T-helper 2 cell treated with Interferon-gamma antibody and Interleukin-4, amounts not matched to agents 5 μg/mL and 100 μg/mL, for 36 hours (primary cell): ENCODE measurements around the gene MEIS2.

Source experiments
- DNase-seq: peaks from one replicate; pipeline ENCODE4 v3.0.0; 2021; ENCODE audit warnings: low spot score
- H3K27ac Mint-ChIP-seq: one replicate; pipeline ENCODE4 v1.8.0; 2021; ENCODE audit warnings: mild to moderate bottlenecking, mixed read lengths
- H3K27me3 Mint-ChIP-seq: one replicate; pipeline ENCODE4 v1.8.0; 2021; ENCODE audit warnings: low read depth, mixed read lengths
- H3K36me3 Mint-ChIP-seq: one replicate; pipeline ENCODE4 v1.8.0; 2021; ENCODE audit warnings: low read depth, mixed read lengths
- H3K4me1 Mint-ChIP-seq: one replicate; pipeline ENCODE4 v1.8.0; 2021; ENCODE audit warnings: low read depth, mixed read lengths
- H3K4me3 Mint-ChIP-seq: one replicate; pipeline ENCODE4 v1.8.0; 2022; ENCODE audit warnings: mild to moderate bottlenecking, moderate library complexity, mixed read lengths
- H3K9me3 Mint-ChIP-seq: one replicate; pipeline ENCODE4 v1.8.0; 2021; ENCODE audit warnings: mixed read lengths

The MEIS2 gene

DNA sequence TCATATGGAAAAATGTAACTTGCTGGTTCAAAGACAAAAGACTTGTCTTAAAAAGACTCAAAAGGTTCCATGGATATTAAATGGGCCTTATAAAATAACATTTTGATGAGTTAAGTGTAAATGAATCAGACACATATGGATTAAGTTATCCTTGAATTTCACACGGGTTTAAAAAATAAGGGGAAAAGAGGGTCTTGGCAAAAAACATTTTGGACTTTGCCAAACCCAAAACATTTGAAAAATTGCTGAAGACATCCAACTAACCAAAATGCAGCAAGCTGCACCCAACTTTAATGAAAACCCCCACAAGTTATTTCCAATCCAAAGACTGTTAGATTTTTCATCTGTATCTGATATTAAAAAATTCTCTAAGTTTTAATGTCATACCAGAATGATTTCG lies 200.7 kb downstream of the MEIS2 start:
- H3K9me3 Mint-ChIP-seq, result no peaks in the 10 kb centered on the region
- H3K36me3 Mint-ChIP-seq, result no peaks in the 10 kb centered on the region
- H3K27me3 Mint-ChIP-seq, result no peaks in the 10 kb centered on the region
- DNase-seq, result no peak
- H3K4me1 Mint-ChIP-seq, result no peaks in the 10 kb centered on the region
- no peak overlapping the region for H3K4me3 Mint-ChIP-seq
- H3K27ac Mint-ChIP-seq, result no peak overlapping the region

DNA sequence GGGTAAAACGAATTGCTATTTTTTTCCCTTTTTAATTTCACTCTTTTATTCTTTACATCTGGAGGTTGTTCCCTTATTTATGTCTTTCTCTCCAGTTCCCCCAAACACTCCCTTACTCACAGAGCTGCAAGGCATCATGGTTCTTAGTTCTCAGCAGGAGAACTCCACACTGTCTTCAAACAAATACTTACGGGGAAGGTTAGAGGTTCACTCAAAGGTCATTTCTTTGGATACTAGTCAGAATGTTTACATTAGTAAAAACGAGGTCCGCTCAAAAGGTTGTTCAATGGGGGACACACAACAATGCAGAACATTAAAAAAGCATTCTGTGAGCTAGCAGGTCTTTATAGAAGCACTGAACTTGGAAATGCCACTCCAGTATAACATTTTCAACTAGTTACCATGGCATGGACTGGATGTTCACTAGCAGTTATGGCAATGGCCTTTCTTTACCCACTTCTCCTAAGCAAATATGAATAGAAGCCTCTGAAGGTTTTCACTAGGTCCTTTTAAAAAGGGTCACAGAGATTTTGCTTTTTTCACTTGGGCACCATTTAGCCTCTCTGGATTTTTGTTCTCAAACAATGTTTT lies 201.7 kb downstream of the MEIS2 start:
- H3K4me1 Mint-ChIP-seq, result no peaks in the 10 kb centered on the region
- no peaks in the 10 kb centered on the region for H3K9me3 Mint-ChIP-seq
- H3K4me3 Mint-ChIP-seq, result no peak overlapping the region
- DNase-seq, result no peak
- no peak overlapping the region for H3K27ac Mint-ChIP-seq
- H3K27me3 Mint-ChIP-seq, result no peaks in the 10 kb centered on the region
- no peaks in the 10 kb centered on the region for H3K36me3 Mint-ChIP-seq

DNA sequence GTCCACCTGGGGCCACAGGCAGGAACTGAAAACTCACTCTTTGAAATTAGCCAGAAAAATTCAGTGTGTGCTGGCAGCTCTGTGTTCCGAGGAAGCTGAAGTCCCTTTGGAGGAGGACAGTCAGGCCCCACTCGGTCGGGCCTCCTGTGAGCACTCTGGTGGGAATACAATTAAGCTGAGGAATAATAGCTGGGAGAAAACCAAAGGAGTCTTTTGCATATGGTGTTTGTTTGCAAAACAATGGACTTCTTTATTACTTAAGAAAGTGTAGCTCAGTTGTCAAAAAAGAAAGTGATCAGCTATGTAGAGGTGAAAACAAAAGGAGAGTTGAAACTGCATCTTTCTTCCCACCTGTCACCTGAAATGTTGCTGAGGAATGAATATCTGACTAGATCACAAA lies 202.5 kb downstream of the MEIS2 start:
- Mint-ChIP-seq H3K27me3 (no peaks in the 10 kb centered on the region), H3K4me1 (no peaks in the 10 kb centered on the region), H3K27ac (no peak overlapping the region), H3K4me3 (no peak overlapping the region), H3K9me3 (no peaks in the 10 kb centered on the region), H3K36me3 (no peaks in the 10 kb centered on the region)
- DNase-seq, result no peak

DNA sequence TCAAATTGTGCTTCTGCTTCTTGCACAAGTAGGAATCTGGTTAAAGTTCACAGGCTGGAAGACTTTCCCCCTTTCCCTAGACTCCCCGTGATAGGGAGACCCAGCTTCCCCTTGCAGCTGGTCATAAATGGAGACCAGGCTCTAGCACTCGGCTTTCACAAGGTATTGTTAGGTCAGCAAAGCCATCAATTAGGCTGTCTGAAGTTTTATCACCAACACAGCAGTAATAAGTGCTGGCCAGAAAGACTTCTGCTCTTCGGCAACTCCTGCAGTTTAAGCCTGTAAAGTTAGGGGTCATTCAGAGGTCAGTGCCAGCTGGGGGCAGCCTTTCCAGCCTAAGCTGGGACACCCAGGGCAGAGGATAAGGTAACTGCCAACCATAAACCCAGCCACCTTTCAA lies 203.4 kb downstream of the MEIS2 start:
- no peaks in the 10 kb centered on the region for H3K4me1 Mint-ChIP-seq
- no peak overlapping the region for H3K4me3 Mint-ChIP-seq
- H3K27me3 Mint-ChIP-seq, result no peaks in the 10 kb centered on the region
- no peak overlapping the region for H3K27ac Mint-ChIP-seq
- no peaks in the 10 kb centered on the region for H3K9me3 Mint-ChIP-seq
- DNase-seq, result no peak
- H3K36me3 Mint-ChIP-seq, result no peaks in the 10 kb centered on the region

DNA sequence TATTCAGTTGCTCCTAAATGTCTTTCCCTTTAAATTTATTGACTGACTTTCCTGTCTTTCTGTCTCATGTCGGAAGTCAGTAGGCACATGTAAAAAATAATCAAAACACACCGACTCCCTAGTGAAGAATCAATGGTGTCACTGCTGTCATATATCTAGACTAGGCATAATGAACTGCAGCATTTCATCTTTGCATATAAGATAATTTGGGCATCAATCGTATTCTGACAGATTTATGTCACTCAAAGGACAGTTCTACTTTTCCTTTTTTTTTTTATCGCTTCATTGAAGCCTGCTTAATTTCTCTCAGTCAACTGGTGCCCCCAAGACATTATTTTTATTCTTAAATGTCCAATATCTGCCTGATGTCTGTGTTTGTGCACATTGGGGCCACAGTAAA lies 206.3 kb downstream of the MEIS2 start:
- H3K27me3 Mint-ChIP-seq, result peaks cover 9% of the 10 kb centered on the region
- no peaks in the 10 kb centered on the region for H3K9me3 Mint-ChIP-seq
- no peaks in the 10 kb centered on the region for H3K4me1 Mint-ChIP-seq
- H3K27ac Mint-ChIP-seq, result no peak overlapping the region
- no peak for DNase-seq
- no peaks in the 10 kb centered on the region for H3K36me3 Mint-ChIP-seq
- no peak overlapping the region for H3K4me3 Mint-ChIP-seq

DNA sequence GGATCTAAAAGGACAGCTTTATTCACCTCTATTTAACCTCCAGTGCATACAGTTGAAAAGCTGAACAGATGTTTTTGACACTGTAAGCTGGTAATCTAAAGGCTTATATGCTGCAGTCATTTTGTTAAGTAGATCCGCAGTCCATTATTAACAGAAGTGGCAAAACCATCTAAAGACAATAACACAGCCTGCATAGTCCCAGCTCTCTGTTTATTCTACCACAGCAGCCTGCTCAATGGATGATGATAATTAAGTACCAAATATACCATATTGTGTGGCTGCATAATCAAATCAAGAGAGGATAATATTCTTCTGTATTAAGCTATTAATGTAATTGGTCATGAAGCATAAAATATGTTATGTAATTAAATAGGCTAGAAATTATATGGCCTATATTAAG lies 207.1 kb downstream of the MEIS2 start:
- no peak overlapping the region for H3K27ac Mint-ChIP-seq
- H3K4me3 Mint-ChIP-seq, result no peak overlapping the region
- no peaks in the 10 kb centered on the region for H3K36me3 Mint-ChIP-seq
- H3K9me3 Mint-ChIP-seq, result no peaks in the 10 kb centered on the region
- peaks cover 17% of the 10 kb centered on the region for H3K27me3 Mint-ChIP-seq
- no peaks in the 10 kb centered on the region for H3K4me1 Mint-ChIP-seq
- no peak for DNase-seq

DNA sequence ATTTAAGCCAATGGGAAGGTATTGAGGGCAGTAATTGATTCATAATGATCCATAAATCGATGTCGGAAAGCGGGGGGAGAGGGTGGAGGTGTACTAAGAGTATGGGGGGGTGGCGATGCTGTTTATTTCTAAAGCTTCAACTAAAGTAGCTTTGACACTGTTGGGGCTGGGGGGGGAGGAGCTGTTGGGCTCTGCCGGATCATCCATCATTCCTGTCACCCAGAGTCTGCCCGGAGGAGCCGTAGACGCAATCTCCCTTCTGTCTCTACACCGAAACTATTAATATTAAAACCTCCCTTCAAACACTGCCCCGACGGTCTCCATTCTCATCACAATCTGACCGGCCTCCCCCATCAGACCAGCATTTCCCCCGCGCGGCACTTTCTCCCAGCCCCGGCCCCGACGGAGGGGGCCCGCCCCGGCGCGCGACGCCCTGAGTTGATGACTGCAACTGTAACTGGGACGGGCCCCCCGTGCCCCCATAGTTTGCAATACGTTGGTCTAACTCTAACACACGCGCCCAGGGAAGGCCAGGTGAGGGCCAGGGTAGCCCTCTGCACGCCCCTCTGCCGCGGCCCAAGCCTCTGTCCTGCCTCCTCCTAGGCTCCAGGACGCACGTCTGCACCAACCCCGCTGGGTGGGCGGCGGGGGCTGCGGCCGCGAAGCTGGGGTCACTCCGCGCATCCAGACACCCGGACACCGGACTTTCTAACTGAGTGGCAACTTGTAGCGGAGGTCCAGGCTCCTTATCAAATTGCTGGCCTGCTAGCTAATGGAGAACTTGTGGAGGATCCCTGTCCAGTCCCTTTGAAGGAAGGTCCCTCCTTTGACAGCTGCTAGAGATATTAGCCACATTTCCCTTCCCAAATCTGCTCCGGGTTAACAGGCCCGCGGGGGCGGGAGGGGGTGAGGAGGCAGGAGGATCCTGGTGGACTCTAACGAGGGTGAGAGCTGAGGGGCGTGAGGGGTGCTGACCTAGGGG lies 212.0 kb downstream of the MEIS2 start:
- Mint-ChIP-seq H3K9me3 (no peaks in the 10 kb centered on the region), H3K4me3 (no peak overlapping the region), H3K27me3 (peaks cover 66% of the 10 kb centered on the region), H3K4me1 (no peaks in the 10 kb centered on the region), H3K27ac (no peak overlapping the region), H3K36me3 (no peaks in the 10 kb centered on the region)
- DNase-seq, result no peak

DNA sequence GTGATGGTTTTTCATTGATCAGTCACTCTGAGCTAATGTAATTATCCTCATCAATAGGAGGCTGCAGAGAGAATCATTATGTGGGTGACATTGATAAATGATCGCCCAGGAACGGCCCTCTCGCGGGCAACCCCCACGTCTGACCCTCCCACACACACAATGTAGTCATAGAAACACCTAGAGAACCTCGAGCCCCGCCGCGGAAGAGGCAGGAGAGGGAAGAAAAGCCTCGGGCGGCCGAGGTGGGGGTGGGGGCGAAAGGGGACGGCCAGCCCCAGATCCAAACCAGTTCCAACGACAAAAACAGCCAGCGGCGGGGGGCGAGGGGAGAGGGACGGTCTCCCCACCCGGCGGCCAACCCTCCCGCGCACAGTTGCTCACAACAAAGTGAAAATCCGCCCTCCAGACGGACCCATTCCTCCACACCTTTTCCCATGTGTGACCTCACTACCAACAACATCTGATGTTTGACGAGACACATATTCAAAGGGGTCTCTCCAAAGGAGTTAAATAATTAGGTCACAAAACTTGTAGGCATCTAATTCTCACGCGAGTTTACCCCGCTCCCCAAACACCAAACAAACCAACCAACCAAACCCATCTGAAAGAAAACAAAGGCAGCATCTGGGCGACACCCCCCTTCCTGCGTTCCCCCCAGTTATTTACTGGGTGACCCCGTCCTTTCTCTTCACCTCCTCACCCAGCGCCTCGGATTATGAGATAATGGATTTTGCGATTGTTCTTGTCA lies 213.0 kb downstream of the MEIS2 start:
- no peak overlapping the region for H3K4me3 Mint-ChIP-seq
- DNase-seq, result no peak
- no peak overlapping the region for H3K27ac Mint-ChIP-seq
- peaks cover 75% of the 10 kb centered on the region for H3K27me3 Mint-ChIP-seq
- H3K36me3 Mint-ChIP-seq, result no peaks in the 10 kb centered on the region
- H3K9me3 Mint-ChIP-seq, result no peaks in the 10 kb centered on the region
- H3K4me1 Mint-ChIP-seq, result no peaks in the 10 kb centered on the region

DNA sequence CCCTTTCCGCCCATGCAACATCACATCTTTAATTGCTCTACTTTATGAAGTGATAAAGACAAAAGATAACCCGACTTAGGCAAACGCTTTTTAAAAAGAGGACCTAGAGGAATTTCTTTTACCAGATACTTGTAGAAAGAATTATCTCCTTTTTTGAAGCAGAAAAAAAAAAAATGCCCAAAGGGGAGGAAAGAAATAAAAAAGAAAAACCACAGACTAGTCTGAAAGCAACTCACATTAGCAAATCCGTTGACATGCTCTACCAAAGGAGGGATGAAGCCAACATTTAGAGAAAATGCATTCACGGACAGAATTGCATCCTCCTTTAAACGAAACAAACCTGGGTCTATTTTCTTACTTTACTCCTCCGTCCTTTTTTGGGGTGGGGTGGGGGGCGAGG lies 213.6 kb downstream of the MEIS2 start:
- no peak overlapping the region for H3K27ac Mint-ChIP-seq
- no peaks in the 10 kb centered on the region for H3K36me3 Mint-ChIP-seq
- no peaks in the 10 kb centered on the region for H3K4me1 Mint-ChIP-seq
- H3K4me3 Mint-ChIP-seq, result no peak overlapping the region
- DNase-seq, result no peak
- peaks cover 81% of the 10 kb centered on the region for H3K27me3 Mint-ChIP-seq
- H3K9me3 Mint-ChIP-seq, result no peaks in the 10 kb centered on the region

DNA sequence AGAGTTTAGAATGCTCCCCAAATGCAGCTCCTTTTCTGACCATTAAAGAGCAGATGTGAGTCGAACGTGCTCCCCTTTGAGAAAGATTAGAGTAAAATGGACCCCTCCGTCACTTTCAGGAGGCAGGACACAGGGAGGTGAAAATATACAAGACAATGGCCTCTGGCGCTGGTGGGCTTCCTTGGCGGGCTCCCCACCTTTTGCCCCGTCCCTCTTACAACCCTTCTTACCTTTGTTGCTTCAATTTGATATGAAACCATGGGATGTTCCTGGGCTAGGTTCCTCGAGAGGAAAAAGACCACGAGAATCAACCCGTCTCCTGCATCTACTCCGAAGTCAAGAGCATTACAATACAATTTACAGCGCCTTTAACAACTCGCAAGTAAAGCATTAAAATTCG lies 214.2 kb downstream of the MEIS2 start:
- no peak for DNase-seq
- Mint-ChIP-seq H3K27ac (no peak overlapping the region), H3K9me3 (no peaks in the 10 kb centered on the region), H3K27me3 (peaks cover 86% of the 10 kb centered on the region), H3K36me3 (no peaks in the 10 kb centered on the region), H3K4me3 (no peak overlapping the region), H3K4me1 (no peaks in the 10 kb centered on the region)

DNA sequence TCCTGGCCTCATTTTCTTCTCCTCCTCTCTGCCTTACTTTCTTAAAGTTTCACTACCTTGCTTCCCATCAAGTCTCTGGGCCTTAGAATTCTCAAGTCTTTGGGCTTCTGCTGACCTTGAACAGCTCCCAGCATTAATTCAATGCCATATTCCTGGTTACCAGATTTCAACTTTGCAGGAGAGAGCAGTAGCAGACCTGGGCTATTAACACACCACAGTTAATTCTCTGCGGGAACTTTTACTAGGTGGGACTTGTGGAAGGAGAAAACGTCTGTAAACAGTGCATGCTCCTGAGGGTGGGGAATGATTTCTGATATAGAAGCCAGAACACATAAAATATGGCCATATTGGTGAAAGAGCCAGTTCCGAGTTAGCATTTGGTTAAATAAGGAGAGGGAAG lies 214.6 kb downstream of the MEIS2 start:
- Mint-ChIP-seq H3K36me3 (no peaks in the 10 kb centered on the region), H3K4me3 (no peak overlapping the region), H3K9me3 (no peaks in the 10 kb centered on the region), H3K27ac (no peak overlapping the region), H3K27me3 (peaks cover 90% of the 10 kb centered on the region), H3K4me1 (no peaks in the 10 kb centered on the region)
- DNase-seq, result no peak

DNA sequence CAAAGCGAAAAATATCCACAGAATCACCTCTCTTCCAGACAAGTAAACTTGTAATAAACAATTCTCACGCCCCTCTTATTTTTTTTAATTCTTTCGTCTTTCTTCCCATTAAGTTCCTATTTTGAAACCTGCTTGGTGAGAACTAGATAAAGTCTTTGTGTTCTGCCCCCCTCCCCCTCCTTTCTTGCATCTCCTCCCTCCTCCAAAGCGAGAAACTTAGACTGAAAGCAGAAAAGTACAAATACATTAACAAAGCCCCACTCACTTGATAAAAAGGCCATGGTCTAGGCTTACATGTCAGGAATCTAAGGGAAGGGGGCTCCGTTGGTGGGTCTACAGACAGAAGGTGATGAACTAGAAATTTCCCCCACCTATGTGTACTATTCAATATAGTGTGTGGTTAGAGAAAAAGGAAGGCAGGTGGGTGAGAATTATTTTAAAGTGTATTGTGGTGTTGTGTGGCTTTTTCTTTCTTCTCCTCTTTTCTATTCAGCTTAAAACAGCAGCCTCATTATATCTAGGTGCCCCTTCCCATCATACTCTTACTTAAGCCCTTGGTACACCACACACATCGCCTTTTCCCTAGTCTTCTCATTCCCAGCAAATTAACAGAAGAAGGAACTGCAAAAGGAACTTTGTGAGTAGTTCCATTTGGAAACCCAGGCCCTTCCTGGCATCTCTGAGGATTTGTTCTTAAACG lies 215.3 kb downstream of the MEIS2 start:
- H3K36me3 Mint-ChIP-seq, result no peaks in the 10 kb centered on the region
- H3K27ac Mint-ChIP-seq, result no peak overlapping the region
- no peak overlapping the region for H3K4me3 Mint-ChIP-seq
- no peaks in the 10 kb centered on the region for H3K9me3 Mint-ChIP-seq
- no peaks in the 10 kb centered on the region for H3K4me1 Mint-ChIP-seq
- no peak for DNase-seq
- peaks cover 95% of the 10 kb centered on the region for H3K27me3 Mint-ChIP-seq

DNA sequence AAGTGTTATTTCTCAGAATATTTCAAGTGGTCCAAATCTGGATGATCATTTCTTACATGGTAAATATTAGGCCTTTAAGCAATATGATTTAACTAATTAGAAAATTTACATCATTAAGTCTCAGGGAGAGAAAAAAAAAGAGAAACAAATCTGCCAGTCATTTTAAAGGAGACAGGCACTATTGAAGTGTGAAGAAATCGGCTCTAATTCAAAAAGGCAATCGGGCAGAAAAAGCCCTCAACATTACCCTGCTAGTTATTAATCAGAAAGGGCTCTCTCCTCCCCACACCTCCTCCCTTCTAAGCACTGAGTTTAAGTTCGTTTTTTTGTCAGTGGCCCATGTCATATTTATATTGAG lies 215.9 kb downstream of the MEIS2 start:
- Mint-ChIP-seq H3K4me1 (no peaks in the 10 kb centered on the region), H3K9me3 (no peaks in the 10 kb centered on the region), H3K4me3 (no peak overlapping the region), H3K27me3 (peaks cover 95% of the 10 kb centered on the region), H3K27ac (no peak overlapping the region), H3K36me3 (no peaks in the 10 kb centered on the region)
- no peak for DNase-seq
